Right ventricle myocardium superior (tissue), 1 donor: ENCODE data around the gene PPCS. TPM values are rescaled to one million over a fixed set of nuclear protein-coding genes. Genes with fewer than 3 reads are reported as not detected.
"Not testable (repeated sequence)": the region's sequence is repeated elsewhere in the genome, so short reads cannot be mapped to it uniquely, and the experiment has no call there.

Experiments used
- ATAC-seq: fragments of 200-7000 bp; cut with Tn5 transposase; one replicate; pipeline ENCODE4 v1.9.1; 2020; ENCODE audit warnings: mild to moderate bottlenecking; ENCODE audit not compliant: poor library complexity
- DNase-seq: peaks from one replicate; pipeline ENCODE4 v3.0.0-alpha.2; 2020
- intact Hi-C: fragments of 100-400 bp; cut with DNase I; formaldehyde crosslinking; loops from one replicate; pipeline ENCODE4 v1.11.2; 2022
- total RNA-seq: library from RNA; stranded (reverse); fragmentation: NEBNext Ultra II Directional; extraction: Animal tissue kit (Norgen Biotek cat#: 25700); gene quantifications from one replicate; pipeline ENCODE4 v1.2.1, GENCODE V29; 2021
- donor health status: DM: no; HTN: yes; CAD: no; lungs with severe emphysema.

The PPCS gene
- total RNA-seq, 1 donor from 2014 or later: 30.2 TPM

DNA sequence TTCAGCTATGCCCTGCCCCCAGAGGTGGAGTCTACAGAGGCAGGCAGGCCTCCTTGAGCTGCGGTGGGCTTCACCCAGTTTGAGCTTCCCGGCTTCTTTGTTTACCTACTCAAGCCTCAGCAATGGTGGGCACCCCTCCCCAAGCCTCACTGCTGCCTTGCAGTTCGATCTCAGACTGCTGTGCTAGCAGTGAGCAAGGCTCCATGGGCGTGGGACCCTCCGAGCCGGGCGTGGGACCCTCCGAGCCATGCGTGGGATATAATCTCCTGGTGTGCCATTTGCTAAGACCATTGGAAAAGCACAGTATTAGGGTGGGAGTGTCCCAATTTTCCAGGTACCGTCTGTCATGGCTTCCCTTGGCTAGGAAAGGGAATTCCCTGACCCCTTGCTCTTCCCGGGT, 45.7 kb downstream of the PPCS start:
- intact Hi-C loops, DNase-seq, ATAC-seq: not testable (repeated sequence)

DNA sequence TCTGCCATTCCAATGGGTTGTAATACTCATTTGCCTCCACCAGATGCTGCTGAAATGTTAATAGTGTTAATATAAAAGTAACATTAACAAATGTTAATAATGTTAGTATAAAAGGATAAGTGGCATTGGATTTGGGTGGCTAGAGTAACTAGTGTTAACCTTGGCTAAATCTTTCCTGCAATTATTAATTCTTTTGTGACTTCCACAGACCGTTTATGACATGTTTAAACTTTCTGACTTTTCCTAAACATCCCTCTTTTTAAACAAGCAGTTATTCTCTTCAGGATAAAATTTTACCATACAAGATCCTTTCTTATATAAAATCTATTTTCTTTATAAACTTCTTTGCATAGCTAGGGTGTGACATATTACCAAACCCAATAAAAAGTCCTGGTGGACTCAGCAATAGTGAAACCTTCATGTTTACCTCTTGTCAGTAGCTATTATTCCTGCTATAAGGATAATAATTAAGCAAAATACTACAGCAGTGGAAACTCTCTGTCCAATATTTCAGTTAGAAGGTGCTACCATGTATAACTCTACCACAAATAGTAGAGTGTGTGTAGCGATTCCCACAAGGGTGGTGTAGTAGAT, 48.3 kb downstream of the PPCS start:
- intact Hi-C loops: no loop called here
- DNase-seq: no peak
- no peak for ATAC-seq

- DNase-seq: no peak
- no peak for ATAC-seq
- intact Hi-C loops: no loop called here
These were observed 50.2 kb downstream of the PPCS start for GRCh38 chr1:42506576-42506975.

Other genes with a start within 250 kb of the PPCS start
- gene FOXJ3, start 121.3 kb upstream of the PPCS start, total RNA-seq: 33.1 TPM
- gene RIMKLA, start 75.8 kb upstream of the PPCS start, total RNA-seq: 7.6 TPM
- 0.78 TPM for gene ZMYND12, start 521 bp upstream of the PPCS start, total RNA-seq
- 1.5 TPM for gene CCDC30, start 6.7 kb downstream of the PPCS start, total RNA-seq
- gene PPIH, start 201.9 kb downstream of the PPCS start, total RNA-seq: 17.6 TPM
- 800 TPM for gene YBX1, start 225.9 kb downstream of the PPCS start, total RNA-seq